B cell (primary cell): ENCODE data around the gene INSC. TPM values are rescaled to one million over a fixed set of nuclear protein-coding genes. Genes with fewer than 3 reads are reported as not detected.

ENCODE experiments used
- ATAC-seq: fragments of 200-7000 bp; cut with Tn5 transposase; one replicate; pipeline ENCODE4 v1.10.0; 2021; ENCODE audit warnings: low read depth, mild to moderate bottlenecking, moderate number of reproducible peaks, moderate library complexity
- CTCF ChIA-PET: fragments of 350-600 bp; sonication (Branson Sonifier 250); formaldehyde crosslinking; loops from one replicate; lab custom pipeline; 2021; ENCODE audit warnings: antibody characterized with exemption, inconsistent platforms; lab: Charles Lee
- POLR2A ChIA-PET: fragments of 350-600 bp; sonication (Branson Sonifier 250); formaldehyde crosslinking; loops from one replicate; lab custom pipeline; 2021; ENCODE audit warnings: antibody characterized with exemption; lab: Charles Lee
- DNase-seq: peaks from one replicate; pipeline ENCODE4 v3.0.0; 2013
- H2AFZ ChIP-seq: 2 replicates; pipeline ENCODE4 v1.6.1; 2012; ENCODE audit warnings: mild to moderate bottlenecking, low read depth, low read length; ENCODE audit not compliant: insufficient read depth, poor library complexity, severe bottlenecking
- H3K27ac ChIP-seq, 2 donors: 1 replicate in 1 of 2; 2 replicates in 1 of 2; pipeline ENCODE4 v1.5.1; 2012 to 2013; ENCODE audit warnings: low read length in 2 of 2, mild to moderate bottlenecking in 2 of 2, moderate library complexity in 1 of 2
- H3K27me3 ChIP-seq, 4 experiments: fragments of 200-600 bp in 1 of 4; sonication (generic) in 1 of 4; replicated peaks in 1 of 4; 1 replicate in 2 of 4; 2 replicates in 2 of 4; pipeline versions ENCODE4 v1.6.1 to v1.7.0; 2013 to 2016; ENCODE audit warnings: low read length in 3 of 4, mild to moderate bottlenecking in 2 of 4, mixed read lengths in 1 of 4, moderate library complexity in 1 of 4; ENCODE audit not compliant: insufficient read depth in 4 of 4, control insufficient read depth in 3 of 4; ENCODE audit errors: control extremely low read depth in 1 of 4
- H3K36me3 ChIP-seq, 2 experiments: replicated peaks in 1 of 2; 1 replicate in 1 of 2; 2 replicates in 1 of 2; pipeline versions ENCODE4 v1.6.1 to v1.7.1; 2013; ENCODE audit warnings: low read length in 1 of 2; ENCODE audit not compliant: insufficient read depth in 2 of 2, control insufficient read depth in 1 of 2; ENCODE audit errors: control extremely low read depth in 1 of 2, extremely low read depth in 1 of 2
- H3K4me1 ChIP-seq, 2 donors: fragments of 200-600 bp in 1 of 2; sonication (generic) in 1 of 2; 1 replicate in 1 of 2; 2 replicates in 1 of 2; pipeline versions ENCODE4 v1.5.1 to v1.6.1; 2013 to 2017; ENCODE audit warnings: low read length in 2 of 2; ENCODE audit not compliant: control insufficient read depth in 2 of 2, insufficient read depth in 2 of 2
- H3K4me2 ChIP-seq: replicated peaks from 2 replicates; pipeline ENCODE3; 2012; ENCODE audit warnings: mild to moderate bottlenecking, low read depth, low read length; ENCODE audit not compliant: poor library complexity, severe bottlenecking
- H3K4me3 ChIP-seq, 5 experiments: fragments of 200-600 bp in 1 of 5; sonication (generic) in 1 of 5; 1 replicate in 3 of 5; 2 replicates in 2 of 5; pipeline versions ENCODE4 v1.5.1 to v1.7.0; 2011 to 2016; ENCODE audit warnings: low read length in 4 of 5, mild to moderate bottlenecking in 4 of 5, low read depth in 2 of 5, control low read depth in 1 of 5, moderate library complexity in 1 of 5; ENCODE audit not compliant: insufficient read depth in 1 of 5; ENCODE audit errors: control extremely low read depth in 1 of 5, extremely low read depth in 1 of 5
- H3K79me2 ChIP-seq: fragments of 200-600 bp; sonication (generic); one replicate; pipeline ENCODE4 v1.6.0; 2016; ENCODE audit warnings: low read length; ENCODE audit not compliant: control insufficient read depth, insufficient read depth
- H3K9ac ChIP-seq: fragments of 200-600 bp; sonication (generic); 2 replicates; pipeline ENCODE4 v1.6.1; 2017; ENCODE audit warnings: mild to moderate bottlenecking, low read length, moderate library complexity
- H3K9me3 ChIP-seq, 3 donors: one replicate each; pipeline versions ENCODE4 v1.6.1 to v1.7.1; 2013; ENCODE audit warnings: low read length in 2 of 3; ENCODE audit not compliant: control insufficient read depth in 2 of 3, insufficient read depth in 1 of 3; ENCODE audit errors: control extremely low read depth in 1 of 3
- H4K20me1 ChIP-seq: 2 replicates; pipeline ENCODE4 v1.6.0; 2012; ENCODE audit warnings: mild to moderate bottlenecking, low read length; ENCODE audit not compliant: insufficient read depth, control insufficient read depth, poor library complexity, severe bottlenecking
- H3K27ac Mint-ChIP-seq: one replicate; pipeline ENCODE4 v1.8.0; 2021; ENCODE audit warnings: mixed read lengths
- H3K27me3 Mint-ChIP-seq: one replicate; pipeline ENCODE4 v1.8.0; 2021; ENCODE audit warnings: mixed read lengths
- H3K4me1 Mint-ChIP-seq: one replicate; pipeline ENCODE4 v1.8.0; 2021; ENCODE audit warnings: mixed read lengths
- H3K4me3 Mint-ChIP-seq: one replicate; pipeline ENCODE4 v1.8.0; 2021; ENCODE audit warnings: mixed read lengths
- H3K9me3 Mint-ChIP-seq: one replicate; pipeline ENCODE4 v1.8.0; 2022; ENCODE audit warnings: mixed read lengths; ENCODE audit not compliant: insufficient read depth
- CTCF ChIP-seq: fragments of 200-600 bp; IDR thresholded peaks from one replicate; pipeline ENCODE4 v1.8.0; 2022; ENCODE audit warnings: antibody characterized with exemption, mild to moderate bottlenecking
- EZH2 ChIP-seq: IDR thresholded peaks from 2 replicates; pipeline ENCODE4 v1.6.1; 2012; ENCODE audit warnings: borderline replicate concordance, low read depth, mild to moderate bottlenecking, moderate library complexity, low read length; ENCODE audit not compliant: insufficient read depth, poor library complexity, severe bottlenecking
- WGBS: methylation state at CpG from one replicate; pipeline ENCODE4 v1.1.5; 2013; ENCODE audit warnings: missing lambda C conversion rate; ENCODE audit not compliant: insufficient coverage; 5-methylcytosine and 5-hydroxymethylcytosine counted together
- intact Hi-C: fragments of 100-400 bp; cut with micrococcal nuclease; formaldehyde crosslinking; loops from one replicate; pipeline ENCODE4 v1.10.0; 2022
- polyA plus RNA-seq: library from polyadenylated mRNA; depleted of rRNA; stranded (reverse); fragments of >200 nt; gene quantifications from 2 replicates; pipeline ENCODE4 v1.2.3, GENCODE V29; 2012
- total RNA-seq, 2 donors: library from RNA; stranded (reverse); fragments of 120-200 nt in 1 of 2; gene quantifications; 1 replicate in 1 of 2; 2 replicates in 1 of 2; pipeline versions ENCODE4 v1.2.3 to v1.2.4, GENCODE V29; 2013 to 2022

INSC gene
- total and polyA plus RNA-seq, 2 donors (not counting 1 experiment from before 2014, with no cell fraction given): 0.10 TPM; not detected in 1

- ATAC-seq: no peak
- intact Hi-C loops: no loop called here
- CTCF ChIA-PET: no interaction called here
Observed at GRCh38 chr11:15229069-15229468, 114.3 kb downstream of the INSC start.

GRCh38 chr11:15232496-15232895 is 117.8 kb downstream of the INSC start:
- no peak overlapping the region for H3K4me3 Mint-ChIP-seq

More at GRCh38 chr11:15229069-15229468, 114.3 kb downstream of the INSC start:
- Histone ChIP-seq H3K4me2 (no peak overlapping the region), H2AFZ (no peak overlapping the region), H3K4me1 (peaks cover 7 to 8% of the 10 kb centered on the region in 2 donors), H4K20me1 (no peaks in the 10 kb centered on the region), H3K9me3 (no peaks in the 10 kb centered on the region), H3K4me3 (no peak overlapping the region), H3K36me3 (no peaks in the 10 kb centered on the region), H3K27me3 (peaks cover 0 to 3% (median 2%) of the 10 kb centered on the region in 4 experiments), H3K9ac (no peak overlapping the region), H3K27ac (no peak overlapping the region), H3K79me2 (no peaks in the 10 kb centered on the region)
- Mint-ChIP-seq H3K9me3 (no peaks in the 10 kb centered on the region), H3K27ac (no peak overlapping the region), H3K27me3 (peaks cover 17% of the 10 kb centered on the region), H3K4me3 (no peak overlapping the region), H3K4me1 (peaks cover 9% of the 10 kb centered on the region)
- POLR2A ChIA-PET: no interaction called here
- TF ChIP-seq EZH2 (no peak), CTCF (no peak)
- no peak for DNase-seq
- WGBS: no CpG with 5 or more reads among the region's 2 CpGs

More at GRCh38 chr11:15232496-15232895, 117.8 kb downstream of the INSC start:
- no peak overlapping the region for H3K4me3 ChIP-seq
- no peak overlapping the region for H3K27ac ChIP-seq
- CTCF ChIA-PET: no interaction called here
- WGBS: 60% methylated on average over 1 of the region's 4 CpGs
- peaks cover 0 to 3% (median 0%) of the 10 kb centered on the region in 4 experiments for H3K27me3 ChIP-seq
- intact Hi-C loops: no loop called here
- POLR2A ChIA-PET: no interaction called here
- H3K9ac ChIP-seq: no peak overlapping the region
- H3K36me3 ChIP-seq: no peaks in the 10 kb centered on the region
- H3K9me3 Mint-ChIP-seq: no peaks in the 10 kb centered on the region
- no peaks in the 10 kb centered on the region for H3K9me3 ChIP-seq
- no peak for DNase-seq
- no peaks in the 10 kb centered on the region for H4K20me1 ChIP-seq
- no peak overlapping the region for H2AFZ ChIP-seq
- H3K4me1 ChIP-seq: peaks cover 7 to 8% of the 10 kb centered on the region in 2 donors
- peaks cover 22% of the 10 kb centered on the region for H3K27me3 Mint-ChIP-seq
- H3K27ac Mint-ChIP-seq: no peak overlapping the region
- TF ChIP-seq CTCF (no peak), EZH2 (no peak)
- no peaks in the 10 kb centered on the region for H3K79me2 ChIP-seq
- peaks cover 9% of the 10 kb centered on the region for H3K4me1 Mint-ChIP-seq
- ATAC-seq: no peak
- no peak overlapping the region for H3K4me2 ChIP-seq
